GM12801 (cell line): ENCODE data around the gene KRT20.

Experiments
- TF ChIP-seq, protein P1 (sequence below): IDR thresholded peaks from one replicate; pipeline ENCODE4 v1.5.1; 2011; ENCODE audit warnings: control low read depth; ENCODE audit not compliant: insufficient read length; ENCODE audit errors: extremely low read depth

KRT20 gene

GRCh38 chr17:40915721-40916256 is 30.7 kb upstream of the KRT20 start:
- TF ChIP-seq, protein P1, sequence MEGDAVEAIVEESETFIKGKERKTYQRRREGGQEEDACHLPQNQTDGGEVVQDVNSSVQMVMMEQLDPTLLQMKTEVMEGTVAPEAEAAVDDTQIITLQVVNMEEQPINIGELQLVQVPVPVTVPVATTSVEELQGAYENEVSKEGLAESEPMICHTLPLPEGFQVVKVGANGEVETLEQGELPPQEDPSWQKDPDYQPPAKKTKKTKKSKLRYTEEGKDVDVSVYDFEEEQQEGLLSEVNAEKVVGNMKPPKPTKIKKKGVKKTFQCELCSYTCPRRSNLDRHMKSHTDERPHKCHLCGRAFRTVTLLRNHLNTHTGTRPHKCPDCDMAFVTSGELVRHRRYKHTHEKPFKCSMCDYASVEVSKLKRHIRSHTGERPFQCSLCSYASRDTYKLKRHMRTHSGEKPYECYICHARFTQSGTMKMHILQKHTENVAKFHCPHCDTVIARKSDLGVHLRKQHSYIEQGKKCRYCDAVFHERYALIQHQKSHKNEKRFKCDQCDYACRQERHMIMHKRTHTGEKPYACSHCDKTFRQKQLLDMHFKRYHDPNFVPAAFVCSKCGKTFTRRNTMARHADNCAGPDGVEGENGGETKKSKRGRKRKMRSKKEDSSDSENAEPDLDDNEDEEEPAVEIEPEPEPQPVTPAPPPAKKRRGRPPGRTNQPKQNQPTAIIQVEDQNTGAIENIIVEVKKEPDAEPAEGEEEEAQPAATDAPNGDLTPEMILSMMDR = no peak

- TF ChIP-seq, protein P1 = no peak
These were observed 30.2 kb upstream of the KRT20 start for GRCh38 chr17:40915199-40915661.

GRCh38 chr17:40914075-40914855 is 29.2 kb upstream of the KRT20 start:
- TF ChIP-seq, protein P1 = no peak

GRCh38 chr17:40912486-40913210 is 27.6 kb upstream of the KRT20 start:
- TF ChIP-seq, protein P1 = no peak

- TF ChIP-seq, protein P1 = no peak
These were observed 25.4 kb upstream of the KRT20 start for GRCh38 chr17:40910441-40910841.

DNA sequence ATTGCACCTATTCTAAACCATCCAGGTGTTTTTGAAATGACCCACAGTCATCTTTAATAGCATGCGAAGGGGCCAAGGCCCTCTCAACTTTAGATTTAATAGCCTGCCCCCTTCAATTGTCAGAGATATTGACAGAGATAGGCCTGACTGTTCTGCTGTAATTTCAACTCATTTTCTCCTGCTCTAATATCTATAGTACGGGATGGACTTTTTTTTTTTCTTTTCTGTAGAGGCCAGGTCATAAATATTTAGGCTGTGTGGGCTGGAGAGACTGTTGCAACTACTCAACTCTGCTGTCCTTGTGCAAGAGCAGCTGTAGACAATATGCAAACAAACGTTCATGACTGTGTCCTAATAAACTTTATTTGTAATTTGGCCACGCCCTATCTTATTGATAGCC is 24.7 kb upstream of the KRT20 start:
- TF ChIP-seq, protein P1 = no peak

GRCh38 chr17:40909351-40909750 is 24.3 kb upstream of the KRT20 start:
- TF ChIP-seq, protein P1 = no peak
